H54 (cell line): ENCODE measurements around the gene YBX1.
"Not testable (repeated sequence)": the region's sequence is repeated elsewhere in the genome, so short reads cannot be mapped to it uniquely, and the experiment has no call there.

Experiments
- DNase-seq: peaks from one replicate; pipeline ENCODE4 v3.0.0; 2011; ENCODE audit warnings: low spot score, mixed read lengths; ENCODE audit not compliant: insufficient read length
- FAIRE-seq: peaks from 3 replicates; lab custom pipeline; 2011; peaks lifted over from hg19 to GRCh38; lab: Jason Lieb, UNC
- POLR2A ChIP-seq: IDR thresholded peaks from 2 replicates; pipeline ENCODE4 v1.6.1; 2011; ENCODE audit warnings: low read depth, mild to moderate bottlenecking, low read length

The YBX1 gene

GRCh38 chr1:42679364-42679983 lies 2.7 kb upstream of the YBX1 start:
- DNase-seq (no peak), FAIRE-seq (no peak)
- no peak for TF ChIP-seq POLR2A

GRCh38 chr1:42680055-42680454 lies 2.2 kb upstream of the YBX1 start:
- FAIRE-seq (no peak), DNase-seq (no peak)
- no peak for TF ChIP-seq POLR2A

- DNase-seq (no peak), FAIRE-seq (no peak)
- TF ChIP-seq POLR2A: no peak
These were observed 1.1 kb upstream of the YBX1 start for GRCh38 chr1:42680921-42681683.

GRCh38 chr1:42682484-42682738 lies 193 bp downstream of the YBX1 start:
- not testable (repeated sequence) for FAIRE-seq, DNase-seq
- peak; percentile 22; the same call in 1 of the 2 replicates for TF ChIP-seq POLR2A

- TF ChIP-seq POLR2A: peak; percentile 46
- DNase-seq (peak; percentile 39), FAIRE-seq (no peak)
These were observed 717 bp downstream of the YBX1 start for GRCh38 chr1:42682739-42683531.

GRCh38 chr1:42684139-42684538 lies 1.9 kb downstream of the YBX1 start:
- no peak for TF ChIP-seq POLR2A
- DNase-seq (no peak), FAIRE-seq (no peak)

- no peak for TF ChIP-seq POLR2A
- DNase-seq (no peak), FAIRE-seq (no peak)
These were observed 4.2 kb downstream of the YBX1 start for GRCh38 chr1:42686418-42686817.

GRCh38 chr1:42689912-42690311 lies 7.7 kb downstream of the YBX1 start:
- FAIRE-seq: no peak
- TF ChIP-seq POLR2A: no peak
- no peak for DNase-seq

GRCh38 chr1:42690477-42691156 lies 8.4 kb downstream of the YBX1 start:
- DNase-seq (no peak), FAIRE-seq (peak; percentile 36)
- no peak for TF ChIP-seq POLR2A

GRCh38 chr1:42691157-42691498 lies 8.9 kb downstream of the YBX1 start:
- no peak for FAIRE-seq
- TF ChIP-seq POLR2A: no peak
- no peak for DNase-seq

- FAIRE-seq (no peak), DNase-seq (no peak)
- no peak for TF ChIP-seq POLR2A
These were observed 10.2 kb downstream of the YBX1 start for GRCh38 chr1:42692461-42692860.

- FAIRE-seq (no peak), DNase-seq (no peak)
- TF ChIP-seq POLR2A: no peak
These were observed 10.7 kb downstream of the YBX1 start for GRCh38 chr1:42692911-42693310.

GRCh38 chr1:42698081-42698813 lies 16.0 kb downstream of the YBX1 start:
- no peak for DNase-seq
- FAIRE-seq: no peak
- no peak for TF ChIP-seq POLR2A
